Naive thymus-derived CD4-positive, alpha-beta T cell (primary cell): ENCODE results near the gene PAX8. TPM values are rescaled to one million over a fixed set of nuclear protein-coding genes. Genes with fewer than 3 reads are reported as not detected.
A peak's percentile ranks its signal among the peaks of the same experiment; 100 is the strongest.

Source experiments
- ATAC-seq: fragments of 150-1000 bp; cut with Tn5 transposase; 2 replicates; pipeline ENCODE4 v1.10.0; 2021; ENCODE audit warnings: mild to moderate bottlenecking, moderate library complexity
- CTCF ChIA-PET: fragments of 350-600 bp; sonication (Branson Sonifier 250); formaldehyde crosslinking; loops from one replicate; lab custom pipeline; 2021; ENCODE audit warnings: antibody characterized with exemption; lab: Charles Lee
- POLR2A ChIA-PET: fragments of 350-600 bp; sonication (Branson Sonifier 250); formaldehyde crosslinking; loops from one replicate; lab custom pipeline; 2021; ENCODE audit warnings: antibody characterized with exemption, inconsistent platforms; lab: Charles Lee
- DNase-seq, 9 donors: peaks; one replicate each; pipeline versions ENCODE4 v3.0.0 to v3.0.0-alpha.2; 2020 to 2022; ENCODE audit warnings: mixed read lengths in 1 of 9
- H3K27ac ChIP-seq: one replicate; pipeline ENCODE4 v1.7.0; 2013; ENCODE audit warnings: mild to moderate bottlenecking, low read depth, low read length, moderate library complexity
- H3K27me3 ChIP-seq, 2 donors: one replicate each; pipeline ENCODE4 v1.7.0; 2013; ENCODE audit warnings: low read length in 2 of 2, mild to moderate bottlenecking in 2 of 2, moderate library complexity in 2 of 2; ENCODE audit not compliant: control insufficient read depth in 2 of 2, insufficient read depth in 2 of 2
- H3K36me3 ChIP-seq, 3 experiments: 1 replicate in 2 of 3; 2 replicates in 1 of 3; pipeline ENCODE4 v1.7.0; 2013; ENCODE audit warnings: low read length in 3 of 3, mild to moderate bottlenecking in 3 of 3, moderate library complexity in 1 of 3; ENCODE audit not compliant: insufficient read depth in 3 of 3, control insufficient read depth in 2 of 3
- H3K4me1 ChIP-seq, 2 donors: one replicate each; pipeline ENCODE4 v1.7.0; 2013; ENCODE audit warnings: low read length in 2 of 2, mild to moderate bottlenecking in 2 of 2, moderate library complexity in 1 of 2; ENCODE audit not compliant: control insufficient read depth in 2 of 2, insufficient read depth in 2 of 2
- H3K4me3 ChIP-seq: 2 replicates; pipeline ENCODE4 v1.7.0; 2013; ENCODE audit warnings: mild to moderate bottlenecking, low read length
- H3K9me3 ChIP-seq, 3 experiments: 1 replicate in 2 of 3; 2 replicates in 1 of 3; pipeline ENCODE4 v1.7.0; 2013; ENCODE audit warnings: low read length in 3 of 3; ENCODE audit not compliant: control insufficient read depth in 2 of 3
- H3K27ac Mint-ChIP-seq, 9 donors: one replicate each; pipeline ENCODE4 v1.8.0; 2020 to 2022; ENCODE audit warnings: mixed read lengths in 9 of 9, mild to moderate bottlenecking in 8 of 9, moderate library complexity in 5 of 9, inconsistent platforms in 2 of 9
- H3K27me3 Mint-ChIP-seq, 5 donors: one replicate each; pipeline ENCODE4 v1.8.0; 2021 to 2022; ENCODE audit warnings: mixed read lengths in 5 of 5, mild to moderate bottlenecking in 1 of 5
- H3K36me3 Mint-ChIP-seq, 5 donors: one replicate each; pipeline ENCODE4 v1.8.0; 2020 to 2022; ENCODE audit warnings: mixed read lengths in 5 of 5, mild to moderate bottlenecking in 3 of 5, inconsistent platforms in 1 of 5
- H3K4me1 Mint-ChIP-seq, 7 donors: one replicate each; pipeline ENCODE4 v1.8.0; 2020 to 2022; ENCODE audit warnings: mixed read lengths in 7 of 7, mild to moderate bottlenecking in 3 of 7, inconsistent platforms in 1 of 7
- H3K4me3 Mint-ChIP-seq, 10 donors: one replicate each; pipeline ENCODE4 v1.8.0; 2020 to 2022; ENCODE audit warnings: mild to moderate bottlenecking in 10 of 10, mixed read lengths in 10 of 10, moderate library complexity in 6 of 10, inconsistent platforms in 2 of 10
- H3K9me3 Mint-ChIP-seq, 11 donors: one replicate each; pipeline ENCODE4 v1.8.0; 2020 to 2022; ENCODE audit warnings: mixed read lengths in 11 of 11, mild to moderate bottlenecking in 4 of 11, inconsistent platforms in 1 of 11, moderate library complexity in 1 of 11
- intact Hi-C, 2 donors: fragments of 100-400 bp; cut with micrococcal nuclease; formaldehyde crosslinking; loops; one replicate each; pipeline ENCODE4 v1.15.1; 2023
- polyA plus RNA-seq, 2 donors: library from polyadenylated mRNA; unstranded; fragments of 300-500 nt; fragmentation: Illumina TruSeq; gene quantifications; one replicate each; pipeline ENCODE4 v1.2.3, GENCODE V29; 2021
- total RNA-seq, 6 experiments: library from RNA in 5 of 6; stranded (reverse) in 5 of 6; gene quantifications; 1 replicate in 5 of 6; 2 replicates in 1 of 6; pipeline ENCODE4 v1.2.3 and lab custom pipeline; 2021 to 2026

PAX8 gene
- total and polyA plus RNA-seq, 7 experiments from 2014 or later: 0.09 to 1.5 (median 1.2) TPM

DNA sequence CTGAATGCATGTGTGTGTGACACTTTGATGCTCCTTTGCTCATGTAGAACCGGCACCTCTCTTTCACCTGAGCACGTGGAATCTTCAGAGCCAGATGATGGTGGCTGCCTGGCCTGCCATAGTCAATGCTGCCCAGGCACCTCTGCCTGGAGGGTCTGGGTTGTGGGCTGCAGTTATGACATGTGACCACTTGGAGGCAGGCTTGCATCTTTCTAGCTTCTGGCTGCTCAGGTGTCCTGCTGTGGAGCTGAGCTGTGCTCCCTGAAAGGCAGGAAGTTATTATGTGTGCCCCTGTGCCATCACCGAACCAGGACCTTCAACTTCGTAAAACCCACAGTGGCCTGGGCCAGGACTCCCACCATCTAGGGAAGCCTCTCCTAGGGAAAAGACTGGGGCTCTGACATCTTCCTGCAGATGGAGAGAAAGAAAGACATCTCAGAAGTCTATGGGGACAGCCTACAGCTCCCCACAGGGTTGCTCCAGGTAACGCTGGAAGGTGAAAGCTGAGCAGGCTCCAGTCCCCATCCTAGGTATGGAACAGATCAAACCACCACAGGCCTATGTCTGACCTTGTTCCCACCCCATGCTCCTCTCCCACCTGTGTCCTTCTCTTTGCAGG, 74.7 kb downstream of the PAX8 start:
- Mint-ChIP-seq H3K27me3 (no peaks in the 10 kb centered on the region), H3K36me3 (peaks cover 0 to 23% (median 0%) of the 10 kb centered on the region in 5 donors), H3K4me3 (peak overlapping the region in 9 of 10 donors; percentile 23 to 63 (median 48)), H3K9me3 (no peaks in the 10 kb centered on the region), H3K27ac (peak overlapping the region; percentile 65 to 94 (median 87)), H3K4me1 (peaks cover 15 to 49% (median 31%) of the 10 kb centered on the region in 7 donors)
- intact Hi-C loops: loop anchor here (1.0 to 5.0 kb wide), 7 partner anchors 31 to 188 kb away; no protein-coding TSS in a partner anchor
- DNase-seq (peak; percentile 50 to 84 (median 76)), ATAC-seq (peak; percentile 92)
- peak overlapping the region; percentile 63 for H3K27ac ChIP-seq
- ChIA-PET POLR2A (interaction anchor here (0.8 to 1.6 kb wide), 13 partner anchors 21 to 168 kb away, joined by 3 to 6 read pairs (median 3); no protein-coding TSS in a partner anchor), CTCF (interaction anchor here (0.6 to 17.9 kb wide), 28 partner anchors 10 to 888 kb away, joined by 3 to 356 read pairs (median 6); partner anchors contain the start of gene PSD4)
- no peak overlapping the region for H3K4me3 ChIP-seq
- H3K4me1 ChIP-seq: peaks cover 9 to 10% of the 10 kb centered on the region in 2 donors
- no peaks in the 10 kb centered on the region for H3K27me3 ChIP-seq
- H3K9me3 ChIP-seq: no peaks in the 10 kb centered on the region
- peaks cover 7 to 41% (median 21%) of the 10 kb centered on the region in 3 experiments for H3K36me3 ChIP-seq

DNA sequence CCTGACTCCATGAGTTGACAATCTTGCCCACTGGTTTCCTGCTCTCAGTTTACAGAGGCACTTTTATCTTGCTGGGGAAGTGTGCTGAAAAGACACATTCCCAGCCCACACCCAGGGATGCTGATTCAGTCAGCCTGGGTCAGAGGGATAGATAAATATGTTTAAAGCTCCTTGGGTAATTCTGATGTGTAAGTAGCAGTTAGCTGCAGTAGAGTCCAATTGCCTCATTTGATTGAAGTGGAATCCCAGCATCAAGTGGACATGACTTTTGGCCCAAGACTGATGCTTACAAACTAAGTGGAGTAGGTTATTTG, 75.5 kb downstream of the PAX8 start:
- no peaks in the 10 kb centered on the region for H3K27me3 ChIP-seq
- H3K9me3 Mint-ChIP-seq: no peaks in the 10 kb centered on the region
- H3K27ac ChIP-seq: no peak overlapping the region
- no peaks in the 10 kb centered on the region for H3K9me3 ChIP-seq
- POLR2A ChIA-PET: interaction anchor here (1.3 to 2.6 kb wide), 3 partner anchors 28 to 167 kb away, joined by 4 to 11 read pairs (median 6); partner anchors contain the start of gene PSD4
- CTCF ChIA-PET: interaction anchor here (0.6 to 17.9 kb wide), 15 partner anchors 22 to 234 kb away, joined by 3 to 356 read pairs (median 8); no protein-coding TSS in a partner anchor
- peaks cover 15 to 43% (median 27%) of the 10 kb centered on the region in 7 donors for H3K4me1 Mint-ChIP-seq
- no peak overlapping the region for H3K4me3 Mint-ChIP-seq
- intact Hi-C loops: loop anchor here (5.0 kb wide), 1 partner anchor 189 kb away; no protein-coding TSS in a partner anchor
- ATAC-seq (no peak), DNase-seq (no peak)
- peaks cover 9 to 10% of the 10 kb centered on the region in 2 donors for H3K4me1 ChIP-seq
- peak overlapping the region in 7 of 9 donors; percentile 15 to 78 (median 43) for H3K27ac Mint-ChIP-seq
- H3K27me3 Mint-ChIP-seq: no peaks in the 10 kb centered on the region
- peaks cover 0 to 23% (median 0%) of the 10 kb centered on the region in 5 donors for H3K36me3 Mint-ChIP-seq
- H3K36me3 ChIP-seq: peaks cover 7 to 49% (median 21%) of the 10 kb centered on the region in 3 experiments
- no peak overlapping the region for H3K4me3 ChIP-seq

DNA sequence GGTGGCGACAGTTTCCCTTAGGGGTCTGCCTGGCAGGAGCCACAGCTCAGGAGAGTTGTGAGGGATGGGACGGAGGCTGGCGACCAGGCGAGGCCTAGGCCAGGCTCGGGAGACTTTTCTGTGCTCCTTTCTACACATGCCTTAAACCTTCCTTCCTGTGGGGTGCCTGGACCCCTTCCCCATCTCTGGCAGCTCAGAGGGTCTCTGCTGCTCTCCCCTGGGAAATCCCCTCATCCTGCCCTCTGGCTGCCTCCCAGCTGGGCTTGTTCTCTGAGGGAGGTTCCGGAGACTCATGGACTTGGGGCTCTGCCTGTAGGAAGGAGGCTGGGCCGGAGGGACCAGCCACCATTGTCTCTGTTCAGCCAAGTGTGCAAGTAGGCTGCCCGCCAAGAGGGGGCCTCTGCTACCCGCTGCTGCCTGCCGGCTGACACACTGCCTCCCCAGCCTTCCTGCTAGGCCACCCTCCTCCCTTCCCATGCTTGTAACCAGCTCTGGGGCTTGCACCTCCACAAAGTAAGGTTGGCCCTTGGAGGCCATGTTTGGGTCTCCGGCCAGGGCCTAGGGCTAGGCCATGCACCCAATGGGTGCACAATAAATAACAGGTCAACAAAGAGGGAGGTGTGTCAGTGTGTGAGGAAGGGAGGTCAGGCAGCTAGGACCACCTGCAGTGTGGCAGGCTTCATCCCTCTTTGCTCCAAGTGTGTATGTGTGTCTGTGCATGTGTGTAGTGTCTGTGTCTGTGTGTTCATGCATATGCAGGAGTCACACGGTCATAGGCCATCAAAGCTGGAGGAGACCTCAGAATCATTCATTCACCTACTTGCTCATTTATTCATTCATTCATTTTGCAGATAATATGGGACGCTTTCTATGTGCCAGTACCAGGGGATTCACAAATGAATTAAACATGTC, 76.2 kb downstream of the PAX8 start:
- H3K4me1 Mint-ChIP-seq: peaks cover 14 to 39% (median 24%) of the 10 kb centered on the region in 7 donors
- no peak overlapping the region for H3K4me3 Mint-ChIP-seq
- Histone ChIP-seq H3K36me3 (peaks cover 7 to 55% (median 26%) of the 10 kb centered on the region in 3 experiments), H3K4me3 (no peak overlapping the region), H3K4me1 (peaks cover 9 to 10% of the 10 kb centered on the region in 2 donors), H3K27ac (no peak overlapping the region), H3K27me3 (no peaks in the 10 kb centered on the region), H3K9me3 (no peaks in the 10 kb centered on the region)
- no peaks in the 10 kb centered on the region for H3K27me3 Mint-ChIP-seq
- H3K9me3 Mint-ChIP-seq: no peaks in the 10 kb centered on the region
- peaks cover 0 to 27% (median 0%) of the 10 kb centered on the region in 5 donors for H3K36me3 Mint-ChIP-seq
- ATAC-seq (no peak), DNase-seq (no peak)
- H3K27ac Mint-ChIP-seq: peak overlapping the region in 7 of 9 donors; percentile 15 to 78 (median 69)
- ChIA-PET POLR2A (interaction anchor here (2.6 kb wide), 1 partner anchor 27 kb away, joined by 11 read pairs; the partner anchor contains the start of gene PSD4), CTCF (interaction anchor here (0.6 to 17.9 kb wide), 13 partner anchors 21 to 188 kb away, joined by 3 to 356 read pairs (median 4); no protein-coding TSS in a partner anchor)
- intact Hi-C loops: loop anchor here (5.0 kb wide), 1 partner anchor 190 kb away; no protein-coding TSS in a partner anchor

DNA sequence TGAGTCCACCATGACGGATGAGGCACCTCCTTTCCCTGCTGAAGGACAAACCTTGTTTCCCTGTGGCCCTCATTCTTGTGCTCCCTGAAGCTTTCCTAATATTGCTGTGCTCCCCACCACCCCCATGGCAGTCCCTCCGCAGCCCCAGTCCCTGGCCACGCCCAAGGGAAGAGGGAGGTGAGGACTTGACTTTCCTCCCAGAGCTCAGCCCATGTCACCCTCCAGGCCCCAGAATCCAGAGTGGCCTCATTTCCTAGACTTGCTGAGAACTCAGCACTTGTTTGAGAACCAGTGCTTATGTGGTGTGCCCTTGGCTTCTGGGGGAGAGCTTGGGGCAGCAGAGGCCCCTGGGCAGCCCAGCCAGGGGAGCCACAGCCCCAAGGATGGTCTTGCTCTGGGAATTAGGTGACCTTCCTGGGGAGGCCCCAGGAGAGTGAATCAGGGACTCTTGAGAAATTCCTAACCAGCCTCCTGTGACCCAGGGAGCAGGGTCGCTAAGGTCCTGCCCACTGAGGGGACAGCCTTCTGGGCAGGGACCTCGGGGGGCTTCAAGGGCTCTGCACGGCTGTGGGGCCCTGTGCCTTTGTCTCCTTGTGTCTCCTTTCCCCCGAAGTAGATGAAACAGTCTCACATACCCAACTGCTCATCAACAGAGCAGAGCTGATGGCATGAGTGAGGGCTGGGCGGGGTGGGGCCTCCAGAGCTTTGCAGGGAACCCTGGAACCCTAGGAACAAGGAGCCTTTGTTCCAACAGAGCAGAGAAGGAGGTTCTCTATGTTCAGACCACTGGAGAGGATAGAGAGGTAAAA, 77.0 kb downstream of the PAX8 start:
- H3K4me3 ChIP-seq: no peak overlapping the region
- peaks cover 9 to 10% of the 10 kb centered on the region in 2 donors for H3K4me1 ChIP-seq
- intact Hi-C loops: loop anchor here (5.0 kb wide), 1 partner anchor 191 kb away; no protein-coding TSS in a partner anchor
- CTCF ChIA-PET: interaction anchor here (0.6 to 17.9 kb wide), 8 partner anchors 29 to 189 kb away, joined by 3 to 356 read pairs (median 4); no protein-coding TSS in a partner anchor
- Mint-ChIP-seq H3K4me1 (peaks cover 12 to 41% (median 23%) of the 10 kb centered on the region in 7 donors), H3K27ac (peak overlapping the region in 1 of 9 donors; percentile 8), H3K4me3 (no peak overlapping the region), H3K27me3 (no peaks in the 10 kb centered on the region), H3K9me3 (no peaks in the 10 kb centered on the region), H3K36me3 (peaks cover under 1 to 35% (median 6%) of the 10 kb centered on the region in 5 donors)
- H3K27me3 ChIP-seq: no peaks in the 10 kb centered on the region
- no peak for DNase-seq
- POLR2A ChIA-PET: interaction anchor here (1.0 to 2.6 kb wide), 2 partner anchors 27 to 67 kb away, joined by 3 to 11 read pairs; partner anchors contain the start of gene PSD4
- no peak overlapping the region for H3K27ac ChIP-seq
- no peak for ATAC-seq
- no peaks in the 10 kb centered on the region for H3K9me3 ChIP-seq
- H3K36me3 ChIP-seq: peaks cover 14 to 64% (median 30%) of the 10 kb centered on the region in 3 experiments

DNA sequence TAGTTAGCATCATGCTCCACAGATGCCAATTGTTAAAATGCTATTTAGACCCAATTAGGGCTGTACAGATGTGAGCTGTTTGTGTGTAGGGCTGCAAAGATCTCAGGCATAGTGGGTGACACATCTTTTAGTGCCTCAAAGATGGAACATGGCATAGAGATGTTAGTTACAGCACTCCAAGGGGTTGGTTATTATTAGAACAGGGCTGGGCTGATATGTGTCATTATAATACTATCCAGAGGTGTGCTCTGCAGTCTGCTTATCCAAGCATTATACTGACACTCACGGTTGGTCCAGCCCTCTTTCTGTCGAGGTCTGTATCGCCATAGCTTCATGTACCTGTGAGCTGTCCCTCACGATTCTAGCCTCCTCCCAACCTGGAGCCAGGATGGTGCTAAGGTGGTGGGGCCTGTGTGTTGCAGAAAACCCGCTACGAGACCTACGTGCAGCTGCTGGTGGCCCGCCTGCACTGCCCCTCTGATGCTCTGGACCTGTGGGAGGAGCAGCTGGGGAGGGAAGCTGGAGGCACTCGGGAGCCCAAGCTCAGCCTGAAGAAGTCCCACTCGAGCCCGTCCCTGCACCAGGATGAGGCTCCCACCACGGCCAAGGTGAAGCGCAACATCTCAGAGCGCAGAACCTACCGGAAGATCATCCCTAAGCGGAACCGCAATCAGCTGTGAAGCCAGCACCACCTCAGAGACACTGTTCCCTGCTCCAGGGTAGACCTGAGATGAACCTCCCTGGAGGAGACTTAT, 77.8 kb downstream of the PAX8 start:
- H3K4me1 ChIP-seq: peaks cover 9 to 10% of the 10 kb centered on the region in 2 donors
- H3K36me3 Mint-ChIP-seq: peaks cover 6 to 42% (median 12%) of the 10 kb centered on the region in 5 donors

More for the DNA sequence above, 77.8 kb downstream of the PAX8 start:
- Histone ChIP-seq H3K4me3 (no peak overlapping the region), H3K36me3 (peaks cover 22 to 72% (median 35%) of the 10 kb centered on the region in 3 experiments), H3K27ac (no peak overlapping the region), H3K9me3 (no peaks in the 10 kb centered on the region), H3K27me3 (no peaks in the 10 kb centered on the region)
- peak overlapping the region in 5 of 9 donors; percentile 18 to 65 (median 58) for H3K27ac Mint-ChIP-seq
- peaks cover 12 to 44% (median 18%) of the 10 kb centered on the region in 7 donors for H3K4me1 Mint-ChIP-seq
- H3K9me3 Mint-ChIP-seq: no peaks in the 10 kb centered on the region
- H3K4me3 Mint-ChIP-seq: no peak overlapping the region
- intact Hi-C loops: loop anchor here (5.0 kb wide), 1 partner anchor 191 kb away; no protein-coding TSS in a partner anchor
- no peak for ATAC-seq
- no peaks in the 10 kb centered on the region for H3K27me3 Mint-ChIP-seq
- ChIA-PET POLR2A (interaction anchor here (1.0 to 2.6 kb wide), 2 partner anchors 26 to 66 kb away, joined by 3 to 11 read pairs; partner anchors contain the start of gene PSD4), CTCF (interaction anchor here (0.6 to 17.9 kb wide), 6 partner anchors 13 to 184 kb away, joined by 3 to 356 read pairs (median 5); no protein-coding TSS in a partner anchor)
- DNase-seq: no peak
